GM12892 (cell line): ENCODE data around the gene ARSB.
"Not testable (repeated sequence)": the region's sequence is repeated elsewhere in the genome, so short reads cannot be mapped to it uniquely, and the experiment has no call there.

ENCODE experiments used
- DNase-seq: peaks from one replicate; pipeline ENCODE4 v3.0.0; 2011; ENCODE audit not compliant: insufficient read length
- FAIRE-seq: peaks from 2 replicates; lab custom pipeline; 2011; peaks lifted over from hg19 to GRCh38; lab: Jason Lieb, UNC
- POLR2A ChIP-seq: IDR thresholded peaks from 2 replicates; pipeline ENCODE4 v1.6.1; 2011; ENCODE audit warnings: low read depth, low read length, control low read depth
- POLR2AphosphoS5 ChIP-seq: IDR thresholded peaks from 2 replicates; pipeline ENCODE4 v1.6.1; 2011; ENCODE audit warnings: low read depth, low read length, control low read depth
- TAF1 ChIP-seq: IDR thresholded peaks from 2 replicates; pipeline ENCODE4 v1.6.1; 2011; ENCODE audit warnings: low read depth, mild to moderate bottlenecking, control low read depth, low read length, borderline replicate concordance

The ARSB gene

GRCh38 chr5:78992146-78992545 is 7.0 kb upstream of the ARSB start:
- FAIRE-seq (no peak), DNase-seq (no peak)
- TF ChIP-seq POLR2AphosphoS5 (no peak), TAF1 (no peak), POLR2A (no peak)

DNA sequence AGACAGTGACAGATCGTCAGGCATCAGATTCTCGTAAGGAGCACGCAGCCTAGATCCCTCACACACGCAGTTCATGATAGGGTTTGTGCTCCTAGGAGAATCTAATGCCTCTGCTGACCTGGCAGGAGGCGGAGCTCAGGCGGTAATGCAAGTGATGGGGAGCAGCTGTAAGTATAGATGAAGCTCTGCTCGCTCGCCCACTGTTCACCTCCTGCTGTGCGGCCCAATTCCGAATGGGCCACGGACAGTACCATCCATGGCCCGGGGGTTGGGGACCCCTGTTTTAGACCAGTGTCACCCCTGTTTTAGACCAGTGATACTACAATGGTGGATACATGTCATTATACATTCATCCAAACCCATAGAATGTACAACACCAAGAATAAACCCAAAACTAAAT is 4.0 kb upstream of the ARSB start:
- TF ChIP-seq POLR2A (no peak), POLR2AphosphoS5 (no peak), TAF1 (no peak)
- no peak for FAIRE-seq
- no peak for DNase-seq

DNA sequence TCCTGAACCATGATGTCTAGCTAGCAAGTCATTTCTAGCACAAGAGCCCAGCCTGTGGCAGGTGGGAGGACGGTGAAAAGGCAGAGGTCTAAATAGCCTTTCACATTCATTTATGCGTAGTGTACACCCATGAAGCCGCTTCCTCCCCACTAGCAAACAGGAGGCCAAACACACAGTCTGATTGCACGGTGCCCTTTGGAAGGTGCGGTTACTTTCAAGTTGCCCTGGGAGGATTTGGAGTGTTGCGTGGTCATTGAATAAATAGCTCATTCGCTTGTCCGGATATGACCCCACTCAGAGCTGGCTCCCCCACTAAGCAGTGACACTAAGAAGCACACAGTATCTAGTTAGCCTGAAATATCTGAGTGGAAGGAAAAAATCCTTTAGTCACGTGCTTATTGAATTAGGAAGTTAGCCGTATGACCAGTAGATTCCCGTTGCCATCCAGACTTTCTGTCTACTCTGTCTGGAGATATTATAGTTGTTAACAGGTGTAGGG is 664 bp upstream of the ARSB start:
- peak; percentile 79 for FAIRE-seq
- peak; percentile 40 for DNase-seq
- peak; percentile 57 for TF ChIP-seq POLR2AphosphoS5
- TF ChIP-seq POLR2A = peak; percentile 54; the same call in 1 of the 2 replicates
- TF ChIP-seq TAF1 = no peak

- TF ChIP-seq TAF1 (no peak), POLR2AphosphoS5 (no peak; the same call in 1 of the 2 replicates), POLR2A (no peak)
- FAIRE-seq (peak; percentile 90), DNase-seq (peak; percentile 73)
Measured at GRCh38 chr5:78984439-78985115, 533 bp downstream of the ARSB start.

DNA sequence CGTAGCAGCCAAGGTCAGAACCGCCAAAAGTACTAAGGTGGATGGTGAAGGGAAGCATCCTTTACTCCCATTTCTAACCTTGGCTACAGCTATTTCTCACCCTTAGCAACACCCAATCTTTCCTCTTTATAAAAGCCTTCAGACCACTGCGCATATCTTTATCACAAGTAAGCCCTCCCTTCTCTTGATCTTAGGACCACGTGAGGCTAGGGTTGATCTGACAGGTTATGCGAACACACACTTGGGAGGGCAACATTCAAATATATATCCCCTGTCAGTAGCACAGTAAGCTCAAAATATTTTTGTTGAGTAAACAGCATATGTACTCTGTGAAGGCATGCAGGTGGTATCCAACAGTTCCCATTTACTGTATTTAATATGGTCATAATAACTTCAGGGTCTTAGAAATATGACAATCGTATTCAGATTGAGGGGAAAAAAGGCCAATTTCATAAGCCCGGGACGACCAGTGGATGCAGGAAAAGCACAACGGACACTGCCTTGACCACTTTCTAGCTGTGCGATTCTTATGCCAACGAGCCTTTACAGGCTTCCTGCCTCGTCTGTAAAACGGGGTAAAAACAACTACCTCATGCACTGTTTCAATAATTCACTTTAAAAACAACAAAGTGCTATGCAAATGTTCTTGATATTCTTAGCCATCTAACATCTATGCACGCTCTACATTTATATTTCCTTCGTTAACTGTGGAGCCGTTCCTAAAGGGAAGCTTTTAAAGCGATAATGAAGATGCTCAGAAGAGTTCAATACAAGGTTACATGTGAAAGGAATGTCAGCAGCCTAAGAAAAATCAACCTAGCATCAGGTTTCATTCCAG is 1.3 kb downstream of the ARSB start:
- TF ChIP-seq POLR2A (no peak), POLR2AphosphoS5 (no peak), TAF1 (no peak)
- DNase-seq (no peak), FAIRE-seq (no peak)

DNA sequence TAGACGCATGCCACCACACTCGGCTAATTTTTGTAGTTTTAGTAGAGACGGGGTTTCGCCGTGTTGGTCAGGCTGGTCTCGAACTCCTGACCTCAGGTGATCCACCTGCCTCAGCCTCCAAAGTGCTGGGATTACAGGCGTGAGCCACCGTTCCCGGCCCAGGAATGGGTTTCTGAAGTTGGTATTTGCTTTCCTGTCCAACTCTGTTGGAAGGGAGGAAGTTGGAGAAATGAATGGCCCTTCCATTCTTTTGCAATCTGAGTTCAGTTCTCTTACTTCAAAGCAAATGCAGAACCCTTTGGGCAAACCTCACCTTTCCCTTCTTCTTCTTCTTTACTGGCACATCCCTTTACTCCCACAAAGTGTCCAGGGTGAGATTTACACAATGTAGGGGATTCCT is 1.9 kb downstream of the ARSB start:
- DNase-seq, FAIRE-seq: not testable (repeated sequence)

GRCh38 chr5:78979909-78980308 is 5.2 kb downstream of the ARSB start:
- TF ChIP-seq TAF1 (no peak), POLR2AphosphoS5 (no peak), POLR2A (no peak)
- no peak for DNase-seq
- FAIRE-seq = no peak

- no peak for TF ChIP-seq TAF1
- TF ChIP-seq POLR2AphosphoS5 = no peak
- no peak for TF ChIP-seq POLR2A
- no peak for DNase-seq
- no peak for FAIRE-seq
Measured at GRCh38 chr5:78979117-78979742, 5.9 kb downstream of the ARSB start.

DNA sequence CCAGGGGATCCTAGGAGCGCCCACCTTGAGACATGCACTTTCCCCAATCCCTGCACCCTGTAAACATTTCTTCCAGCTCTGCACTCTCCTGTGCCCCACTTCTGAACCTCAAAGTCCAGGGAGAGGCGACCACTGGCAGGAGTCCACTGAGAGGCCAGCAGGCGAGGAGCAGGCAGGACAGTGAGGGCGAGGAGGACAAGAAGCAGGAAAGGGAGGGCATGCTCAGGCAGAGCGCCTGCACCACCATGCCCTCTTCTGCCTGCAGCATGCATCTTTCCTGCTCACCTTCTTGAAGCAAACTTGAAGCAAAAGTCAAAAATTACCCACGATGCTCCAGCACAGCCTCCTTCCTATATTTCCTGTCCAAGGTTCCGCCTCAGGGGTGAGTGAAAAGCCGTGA is 10.1 kb downstream of the ARSB start:
- TF ChIP-seq POLR2AphosphoS5 (no peak), POLR2A (no peak), TAF1 (no peak)
- no peak for FAIRE-seq
- DNase-seq = no peak

DNA sequence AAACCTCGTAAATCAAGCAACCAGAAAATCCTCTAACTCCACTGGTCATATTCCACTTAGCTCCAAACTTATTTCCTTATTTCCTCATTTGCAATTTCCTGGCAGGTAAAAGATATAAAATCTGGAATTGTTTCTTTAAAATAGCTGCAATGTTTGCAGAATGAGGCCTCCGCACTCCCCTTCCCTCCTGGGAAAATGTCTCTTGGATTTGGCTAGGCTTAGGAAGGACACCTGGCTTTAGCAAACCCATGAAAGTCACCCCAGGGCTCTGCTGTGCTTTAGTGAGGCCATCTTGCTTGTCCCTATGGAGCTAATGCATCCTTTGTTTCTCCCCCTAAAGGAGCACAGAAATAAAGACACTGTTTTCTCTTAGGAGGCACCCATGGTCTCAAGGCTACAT is 10.5 kb downstream of the ARSB start:
- DNase-seq (no peak), FAIRE-seq (no peak)
- TF ChIP-seq POLR2A (no peak), TAF1 (no peak), POLR2AphosphoS5 (no peak)

- no peak for DNase-seq
Measured at GRCh38 chr5:78974011-78974410, 11.1 kb downstream of the ARSB start.

More at GRCh38 chr5:78974011-78974410, 11.1 kb downstream of the ARSB start:
- TF ChIP-seq POLR2AphosphoS5 (no peak), TAF1 (no peak), POLR2A (no peak)
- FAIRE-seq = no peak
